ENCODE results near the gene INPP4B. TPM values are rescaled to one million over a fixed set of nuclear protein-coding genes. Genes with fewer than 3 reads are reported as not detected.
A peak's percentile ranks its signal among the peaks of the same experiment; 100 is the strongest.

INPP4B gene
- total RNA-seq, 1 donor from 2014 or later = 3.4 TPM

- no peak for TF ChIP-seq CTCF (IDR thresholded peaks at IDR 0.05; ENCODE audit: unreplicated experiment)
- DNase-seq (ENCODE audit: low spot score, unreplicated experiment) = no peak
- Mint-ChIP-seq H3K4me3 (ENCODE audit: low read depth) (no peak overlapping the region), H3K4me1 (ENCODE audit: low read depth) (no peaks in the 10 kb centered on the region), H3K27me3 (no peaks in the 10 kb centered on the region), H3K9me3 (ENCODE audit: low read depth) (no peaks in the 10 kb centered on the region), H3K27ac (no peak overlapping the region), H3K36me3 (ENCODE audit: insufficient read depth) (no peaks in the 10 kb centered on the region)
These were observed 306.2 kb downstream of the INPP4B start for GRCh38 chr4:142539796-142540482.

- no peaks in the 10 kb centered on the region for H3K36me3 Mint-ChIP-seq (ENCODE audit: insufficient read depth)
- no peak for DNase-seq (ENCODE audit: low spot score, unreplicated experiment)
- TF ChIP-seq CTCF (IDR thresholded peaks at IDR 0.05; ENCODE audit: unreplicated experiment) = no peak
- no peak overlapping the region for H3K27ac Mint-ChIP-seq
- H3K4me3 Mint-ChIP-seq (ENCODE audit: low read depth) = no peak overlapping the region
- no peaks in the 10 kb centered on the region for H3K27me3 Mint-ChIP-seq
- no peaks in the 10 kb centered on the region for H3K9me3 Mint-ChIP-seq (ENCODE audit: low read depth)
- H3K4me1 Mint-ChIP-seq (ENCODE audit: low read depth) = no peaks in the 10 kb centered on the region
These were observed 311.1 kb downstream of the INPP4B start for GRCh38 chr4:142535009-142535408.

GRCh38 chr4:142532054-142532453 is 314.0 kb downstream of the INPP4B start:
- H3K27me3 Mint-ChIP-seq = no peaks in the 10 kb centered on the region
- H3K4me3 Mint-ChIP-seq (ENCODE audit: low read depth) = no peak overlapping the region
- no peaks in the 10 kb centered on the region for H3K4me1 Mint-ChIP-seq (ENCODE audit: low read depth)
- no peak for DNase-seq (ENCODE audit: low spot score, unreplicated experiment)
- TF ChIP-seq CTCF (IDR thresholded peaks at IDR 0.05; ENCODE audit: unreplicated experiment) = no peak
- no peaks in the 10 kb centered on the region for H3K36me3 Mint-ChIP-seq (ENCODE audit: insufficient read depth)
- no peaks in the 10 kb centered on the region for H3K9me3 Mint-ChIP-seq (ENCODE audit: low read depth)
- no peak overlapping the region for H3K27ac Mint-ChIP-seq

GRCh38 chr4:142530728-142531127 is 315.4 kb downstream of the INPP4B start:
- Mint-ChIP-seq H3K4me1 (ENCODE audit: low read depth) (no peaks in the 10 kb centered on the region), H3K4me3 (ENCODE audit: low read depth) (no peak overlapping the region), H3K9me3 (ENCODE audit: low read depth) (no peaks in the 10 kb centered on the region), H3K36me3 (ENCODE audit: insufficient read depth) (no peaks in the 10 kb centered on the region), H3K27ac (peak overlapping the region; percentile 1), H3K27me3 (no peaks in the 10 kb centered on the region)
- DNase-seq (ENCODE audit: low spot score, unreplicated experiment) = no peak
- TF ChIP-seq CTCF (IDR thresholded peaks at IDR 0.05; ENCODE audit: unreplicated experiment) = no peak

- Mint-ChIP-seq H3K4me1 (ENCODE audit: low read depth) (no peaks in the 10 kb centered on the region), H3K9me3 (ENCODE audit: low read depth) (no peaks in the 10 kb centered on the region), H3K4me3 (ENCODE audit: low read depth) (no peak overlapping the region), H3K36me3 (ENCODE audit: insufficient read depth) (no peaks in the 10 kb centered on the region), H3K27ac (no peak overlapping the region), H3K27me3 (no peaks in the 10 kb centered on the region)
- TF ChIP-seq CTCF (IDR thresholded peaks at IDR 0.05; ENCODE audit: unreplicated experiment) = no peak
- no peak for DNase-seq (ENCODE audit: low spot score, unreplicated experiment)
These were observed 317.7 kb downstream of the INPP4B start for GRCh38 chr4:142528433-142528832.

Measured in progenitor cell of endocrine pancreas (in vitro differentiated cells).